Parathyroid adenoma (tissue), 2 donors: ENCODE data around the gene LYAR.

Source experiments
- H2AFZ ChIP-seq: fragments of 300-600 bp; sonication (generic); one replicate; pipeline ENCODE4 v1.7.0; 2017; ENCODE audit warnings: antibody characterized with exemption, mild to moderate bottlenecking
- H3K27ac ChIP-seq: fragments of 300-600 bp; sonication (generic); one replicate; pipeline ENCODE4 v1.7.0; 2017
- H3K27me3 ChIP-seq: fragments of 300-600 bp; sonication (generic); one replicate; pipeline ENCODE4 v1.7.0; 2017; ENCODE audit warnings: low read length; ENCODE audit not compliant: control insufficient read depth, insufficient read depth
- H3K36me3 ChIP-seq: fragments of 300-600 bp; sonication (generic); one replicate; pipeline ENCODE4 v1.7.0; 2017; ENCODE audit warnings: low read length; ENCODE audit not compliant: control insufficient read depth, insufficient read depth
- H3K4me1 ChIP-seq: fragments of 300-600 bp; sonication (generic); one replicate; pipeline ENCODE4 v1.7.0; 2017; ENCODE audit warnings: control low read depth
- H3K4me2 ChIP-seq: fragments of 300-600 bp; sonication (generic); one replicate; pipeline ENCODE4 v1.7.0; 2017; ENCODE audit warnings: low read length
- H3K4me3 ChIP-seq: fragments of 300-600 bp; sonication (generic); one replicate; pipeline ENCODE4 v1.7.0; 2017; ENCODE audit warnings: low read depth, low read length
- H3K79me2 ChIP-seq: fragments of 300-600 bp; sonication (generic); one replicate; pipeline ENCODE4 v1.7.0; 2017; ENCODE audit warnings: control low read depth
- H3K9ac ChIP-seq: fragments of 300-600 bp; sonication (generic); one replicate; pipeline ENCODE4 v1.7.0; 2017; ENCODE audit warnings: mild to moderate bottlenecking
- H3K9me3 ChIP-seq: fragments of 300-600 bp; sonication (generic); one replicate; pipeline ENCODE4 v1.7.0; 2017; ENCODE audit warnings: low read length; ENCODE audit not compliant: control insufficient read depth
- CTCF ChIP-seq: fragments of 300-600 bp; sonication (generic); IDR thresholded peaks from one replicate; pipeline ENCODE4 v1.7.0; 2017; ENCODE audit warnings: antibody characterized with exemption, mild to moderate bottlenecking
- donor health status: primary hyperparathyroidism.

Gene LYAR, protein sequence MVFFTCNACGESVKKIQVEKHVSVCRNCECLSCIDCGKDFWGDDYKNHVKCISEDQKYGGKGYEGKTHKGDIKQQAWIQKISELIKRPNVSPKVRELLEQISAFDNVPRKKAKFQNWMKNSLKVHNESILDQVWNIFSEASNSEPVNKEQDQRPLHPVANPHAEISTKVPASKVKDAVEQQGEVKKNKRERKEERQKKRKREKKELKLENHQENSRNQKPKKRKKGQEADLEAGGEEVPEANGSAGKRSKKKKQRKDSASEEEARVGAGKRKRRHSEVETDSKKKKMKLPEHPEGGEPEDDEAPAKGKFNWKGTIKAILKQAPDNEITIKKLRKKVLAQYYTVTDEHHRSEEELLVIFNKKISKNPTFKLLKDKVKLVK

DNA sequence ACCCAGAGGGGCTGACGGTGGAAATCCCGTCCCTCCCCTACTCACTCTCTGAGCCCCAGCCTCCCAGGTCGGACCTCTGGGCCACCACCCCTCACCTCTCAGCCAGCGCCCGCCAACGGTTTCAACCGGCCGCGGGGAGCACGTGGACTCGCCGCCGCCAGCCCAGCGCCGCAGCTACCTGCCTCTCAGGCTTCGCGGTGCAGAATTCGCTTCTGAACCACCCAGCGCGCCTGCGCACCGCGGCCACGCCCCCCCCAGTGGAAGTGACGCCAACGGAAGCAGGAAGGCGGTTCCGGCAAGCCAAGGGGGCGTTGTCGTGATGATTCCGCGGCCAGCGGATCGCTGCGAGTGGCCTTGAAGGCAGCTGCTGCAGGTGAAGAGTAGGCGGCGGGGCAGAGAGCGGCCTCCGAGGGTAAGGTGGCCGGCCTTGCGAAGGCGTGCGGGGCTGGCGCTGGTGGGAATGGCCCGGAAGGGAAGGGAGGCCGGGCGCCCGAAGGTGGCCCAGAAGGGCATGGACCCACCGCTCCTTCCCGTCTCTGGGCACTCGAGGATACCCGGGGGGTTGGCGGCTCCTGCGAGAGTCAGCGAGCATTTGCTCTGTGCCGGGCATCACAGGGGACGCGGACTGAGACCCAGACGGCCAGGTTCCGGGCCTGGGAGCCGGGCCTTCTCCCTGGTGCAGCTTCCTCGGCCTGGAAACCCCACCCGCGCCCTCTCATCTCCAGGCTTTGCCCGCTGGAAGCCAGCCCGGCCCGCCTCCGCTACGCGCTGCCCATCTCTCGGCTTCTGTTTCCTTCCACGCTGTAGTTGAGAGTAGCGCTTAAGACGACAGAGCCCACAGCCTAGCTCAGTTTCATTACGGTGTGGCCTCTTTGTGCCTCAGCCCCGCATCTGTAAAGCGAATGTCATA is at the start of gene LYAR, which contains the start of gene ZBTB49:
Gene LYAR (minus strand): TSS at position 214 of the 910 bp plus-strand sequence. CDS start 6,412 bp downstream, outside the sequence.
Gene ZBTB49 (plus strand): TSS at position 311 of the 910 bp plus-strand sequence. CDS start 9,695 bp downstream, outside the sequence.
- Histone ChIP-seq H3K79me2 (peaks cover 23% of the 10 kb centered on the region), H2AFZ (peak within 1 kb of the TSS; percentile 81), H3K27ac (peak within 1 kb of the TSS; percentile 55), H3K9ac (peak within 1 kb of the TSS; percentile 23), H3K4me2 (peak within 1 kb of the TSS; percentile 71), H3K4me3 (peak within 1 kb of the TSS; percentile 69), H3K4me1 (peaks cover 4% of the 10 kb centered on the region), H3K36me3 (no peaks in the 10 kb centered on the region), H3K27me3 (no peaks in the 10 kb centered on the region), H3K9me3 (no peaks in the 10 kb centered on the region)
- TF ChIP-seq CTCF = no peak

DNA sequence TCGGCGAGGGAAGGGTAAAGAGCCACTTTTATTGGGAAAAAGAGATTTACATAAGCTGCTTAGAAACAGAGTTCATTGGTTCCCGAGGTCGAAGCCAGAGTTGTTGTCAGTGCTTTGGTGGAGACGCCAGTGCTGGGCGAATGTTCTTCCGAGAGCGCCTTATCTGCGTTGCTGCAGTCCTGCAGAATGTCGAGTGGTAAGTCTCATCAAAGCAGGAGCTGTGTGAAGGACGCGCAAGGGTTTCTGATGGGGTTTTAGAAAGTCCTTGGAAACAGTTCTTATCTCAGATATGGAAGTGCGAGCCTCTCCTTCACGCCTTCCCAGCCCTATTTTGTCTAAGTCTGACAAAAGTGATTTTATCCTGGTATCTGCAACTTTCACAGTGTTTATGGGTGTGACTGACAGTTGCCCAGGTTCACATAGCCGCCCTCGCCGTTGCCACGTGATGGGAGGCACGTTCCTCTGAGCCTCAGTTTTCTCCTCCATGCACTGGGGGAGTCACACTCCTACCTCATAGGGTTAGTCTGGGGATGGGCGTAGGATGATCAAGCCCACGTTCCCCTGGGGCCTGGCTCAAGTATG is 49.6 kb upstream of the LYAR start:
- Histone ChIP-seq H3K27me3 (no peaks in the 10 kb centered on the region), H3K4me1 (no peaks in the 10 kb centered on the region), H3K36me3 (no peaks in the 10 kb centered on the region), H3K4me3 (no peak overlapping the region), H3K9ac (no peak overlapping the region), H3K4me2 (no peak overlapping the region), H2AFZ (no peak overlapping the region), H3K9me3 (no peaks in the 10 kb centered on the region), H3K79me2 (no peaks in the 10 kb centered on the region), H3K27ac (no peak overlapping the region)
- no peak for TF ChIP-seq CTCF

GRCh38 chr4:4338210-4339001 is 48.5 kb upstream of the LYAR start:
- H3K9ac ChIP-seq = no peak overlapping the region
- no peak for TF ChIP-seq CTCF
- no peak overlapping the region for H3K4me2 ChIP-seq
- H2AFZ ChIP-seq = no peak overlapping the region
- H3K4me3 ChIP-seq = no peak overlapping the region
- H3K4me1 ChIP-seq = no peaks in the 10 kb centered on the region
- no peaks in the 10 kb centered on the region for H3K27me3 ChIP-seq
- H3K27ac ChIP-seq = no peak overlapping the region
- no peaks in the 10 kb centered on the region for H3K36me3 ChIP-seq
- H3K79me2 ChIP-seq = no peaks in the 10 kb centered on the region
- H3K9me3 ChIP-seq = no peaks in the 10 kb centered on the region

- H3K9me3 ChIP-seq = no peaks in the 10 kb centered on the region
Measured at GRCh38 chr4:4334798-4335520, 45.0 kb upstream of the LYAR start.

More at GRCh38 chr4:4334798-4335520, 45.0 kb upstream of the LYAR start:
- Histone ChIP-seq H3K36me3 (no peaks in the 10 kb centered on the region), H2AFZ (no peak overlapping the region), H3K79me2 (no peaks in the 10 kb centered on the region), H3K27ac (no peak overlapping the region), H3K4me3 (no peak overlapping the region), H3K4me1 (no peaks in the 10 kb centered on the region), H3K27me3 (no peaks in the 10 kb centered on the region), H3K4me2 (no peak overlapping the region), H3K9ac (no peak overlapping the region)
- peak; percentile 53 for TF ChIP-seq CTCF
